Esophagus muscularis mucosa (tissue), 4 donors: ENCODE measurements around the gene OR10G7.

Experiments used
- EP300 ChIP-seq: sonication (generic); formaldehyde crosslinking; IDR thresholded peaks from one replicate; pipeline ENCODE4 v1.6.1; 2017; ENCODE audit warnings: antibody characterized with exemption
- POLR2A ChIP-seq: fragments of 450-650 bp; IDR thresholded peaks from one replicate; pipeline ENCODE4 v1.6.1; 2017; ENCODE audit warnings: antibody characterized with exemption, moderate library complexity, mild to moderate bottlenecking, low read depth
- POLR2AphosphoS5 ChIP-seq, 2 donors: sonication (generic); formaldehyde crosslinking; IDR thresholded peaks; one replicate each; pipeline ENCODE4 v1.6.1; 2017; ENCODE audit warnings: antibody characterized with exemption in 2 of 2
- TF ChIP-seq, protein P1 (sequence below), 3 experiments: fragments of 200-600 bp in 2 of 3; fragments of 450-650 bp in 1 of 3; sonication (generic) in 2 of 3; IDR thresholded peaks; one replicate each; pipeline ENCODE4 v1.5.1; 2017 to 2019; ENCODE audit warnings: antibody characterized with exemption in 3 of 3, mild to moderate bottlenecking in 2 of 3, moderate library complexity in 1 of 3

DNA sequence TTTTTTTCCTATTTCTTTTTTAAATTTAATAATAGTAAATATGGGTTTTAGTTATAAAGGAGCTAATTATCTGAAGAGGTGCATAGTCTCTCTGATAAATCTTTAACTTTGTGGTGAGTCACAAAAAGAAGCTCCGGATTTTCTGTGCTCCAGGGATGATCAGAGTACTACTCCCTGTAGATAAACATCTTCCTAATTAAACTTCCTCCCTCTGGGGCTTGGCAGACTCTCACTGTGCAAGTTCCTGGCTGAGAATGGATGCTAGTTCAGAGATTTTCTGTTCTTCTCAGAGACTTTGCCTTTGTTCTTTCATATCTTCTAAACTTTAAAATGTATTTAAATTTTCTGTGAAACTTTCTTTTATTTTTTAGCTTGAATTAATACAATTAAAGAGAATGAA lies at the start of gene OR10G7:
- TF ChIP-seq, protein P1, sequence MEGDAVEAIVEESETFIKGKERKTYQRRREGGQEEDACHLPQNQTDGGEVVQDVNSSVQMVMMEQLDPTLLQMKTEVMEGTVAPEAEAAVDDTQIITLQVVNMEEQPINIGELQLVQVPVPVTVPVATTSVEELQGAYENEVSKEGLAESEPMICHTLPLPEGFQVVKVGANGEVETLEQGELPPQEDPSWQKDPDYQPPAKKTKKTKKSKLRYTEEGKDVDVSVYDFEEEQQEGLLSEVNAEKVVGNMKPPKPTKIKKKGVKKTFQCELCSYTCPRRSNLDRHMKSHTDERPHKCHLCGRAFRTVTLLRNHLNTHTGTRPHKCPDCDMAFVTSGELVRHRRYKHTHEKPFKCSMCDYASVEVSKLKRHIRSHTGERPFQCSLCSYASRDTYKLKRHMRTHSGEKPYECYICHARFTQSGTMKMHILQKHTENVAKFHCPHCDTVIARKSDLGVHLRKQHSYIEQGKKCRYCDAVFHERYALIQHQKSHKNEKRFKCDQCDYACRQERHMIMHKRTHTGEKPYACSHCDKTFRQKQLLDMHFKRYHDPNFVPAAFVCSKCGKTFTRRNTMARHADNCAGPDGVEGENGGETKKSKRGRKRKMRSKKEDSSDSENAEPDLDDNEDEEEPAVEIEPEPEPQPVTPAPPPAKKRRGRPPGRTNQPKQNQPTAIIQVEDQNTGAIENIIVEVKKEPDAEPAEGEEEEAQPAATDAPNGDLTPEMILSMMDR (IDR thresholded peaks at IDR 0.05), result no peak
- TF ChIP-seq POLR2AphosphoS5 (IDR thresholded peaks at IDR 0.05) (no peak), POLR2A (no peak), EP300 (no peak)
